ENCODE measurements around the gene RGS6.

DNA sequence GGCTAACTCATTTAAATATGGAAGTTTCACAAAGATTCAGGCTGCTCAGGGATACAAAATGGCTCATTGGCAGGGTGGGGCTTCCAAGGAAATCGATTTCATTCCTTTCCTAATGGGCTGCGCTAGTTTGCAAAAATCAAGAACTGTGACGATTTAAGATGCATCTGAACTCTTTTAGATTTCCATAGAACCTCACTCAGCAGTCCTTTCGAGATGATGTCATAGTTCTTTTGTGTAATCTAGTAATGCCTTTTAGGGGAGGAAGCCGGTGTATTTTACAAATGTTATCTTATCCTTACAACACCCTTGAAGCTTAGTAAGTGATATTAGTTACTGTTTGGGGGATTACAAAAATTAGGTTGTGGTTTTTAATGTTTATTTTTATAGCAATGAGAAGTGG, 239.8 kb downstream of the RGS6 start:
- TF ChIP-seq EP300 (IDR thresholded peaks at IDR 0.05) (no peak), POLR2A (IDR thresholded peaks at IDR 0.05) (no peak), POLR2AphosphoS5 (IDR thresholded peaks at IDR 0.05) (no peak)
- TF ChIP-seq, protein P1, sequence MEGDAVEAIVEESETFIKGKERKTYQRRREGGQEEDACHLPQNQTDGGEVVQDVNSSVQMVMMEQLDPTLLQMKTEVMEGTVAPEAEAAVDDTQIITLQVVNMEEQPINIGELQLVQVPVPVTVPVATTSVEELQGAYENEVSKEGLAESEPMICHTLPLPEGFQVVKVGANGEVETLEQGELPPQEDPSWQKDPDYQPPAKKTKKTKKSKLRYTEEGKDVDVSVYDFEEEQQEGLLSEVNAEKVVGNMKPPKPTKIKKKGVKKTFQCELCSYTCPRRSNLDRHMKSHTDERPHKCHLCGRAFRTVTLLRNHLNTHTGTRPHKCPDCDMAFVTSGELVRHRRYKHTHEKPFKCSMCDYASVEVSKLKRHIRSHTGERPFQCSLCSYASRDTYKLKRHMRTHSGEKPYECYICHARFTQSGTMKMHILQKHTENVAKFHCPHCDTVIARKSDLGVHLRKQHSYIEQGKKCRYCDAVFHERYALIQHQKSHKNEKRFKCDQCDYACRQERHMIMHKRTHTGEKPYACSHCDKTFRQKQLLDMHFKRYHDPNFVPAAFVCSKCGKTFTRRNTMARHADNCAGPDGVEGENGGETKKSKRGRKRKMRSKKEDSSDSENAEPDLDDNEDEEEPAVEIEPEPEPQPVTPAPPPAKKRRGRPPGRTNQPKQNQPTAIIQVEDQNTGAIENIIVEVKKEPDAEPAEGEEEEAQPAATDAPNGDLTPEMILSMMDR (IDR thresholded peaks at IDR 0.05), result no peak
